Fibroblast of villous mesenchyme (primary cell): ENCODE results near the gene DMXL2. TPM values are rescaled to one million over a fixed set of nuclear protein-coding genes. Genes with fewer than 3 reads are reported as not detected.

Experiments used
- DNase-seq: peaks from one replicate; pipeline ENCODE4 v3.0.0-alpha.2; 2010; ENCODE audit warnings: low read depth
- H3K4me3 ChIP-seq: 2 replicates; pipeline ENCODE4 v1.5.1; 2011; ENCODE audit warnings: low read depth, mild to moderate bottlenecking, low read length
- total RNA-seq: library from RNA; depleted of rRNA; stranded (reverse); fragments of >200 nt; gene quantifications from 2 replicates; pipeline ENCODE4 v1.2.3, GENCODE V29; 2012
- TF ChIP-seq, protein P1 (sequence below): IDR thresholded peaks from 2 replicates; pipeline ENCODE4 v1.5.1; 2012; ENCODE audit warnings: low read depth, mild to moderate bottlenecking, low read length; ENCODE audit not compliant: insufficient read depth

Gene DMXL2
- total RNA-seq, 1 donor, result 56.1 TPM

DNA sequence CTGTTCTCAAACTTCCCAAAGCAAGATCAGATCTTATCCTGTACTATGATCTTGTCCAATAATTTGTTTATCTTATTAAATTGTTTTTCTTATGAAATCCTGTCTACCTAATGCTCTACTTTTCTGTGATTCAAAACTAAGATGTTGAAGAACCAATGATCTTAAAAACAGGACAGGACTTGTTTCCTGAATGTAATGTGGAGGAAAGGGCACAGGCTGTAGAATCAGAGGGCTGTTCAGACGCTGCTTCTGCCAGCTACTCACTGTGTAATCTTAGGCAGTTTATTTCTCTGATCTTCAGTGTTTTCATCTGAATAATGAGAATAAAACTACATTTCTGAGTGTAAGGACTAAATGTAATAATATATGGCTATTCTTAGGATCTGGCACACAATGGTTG, 20.1 kb upstream of the DMXL2 start:
- no peak overlapping the region for H3K4me3 ChIP-seq
- TF ChIP-seq, protein P1, sequence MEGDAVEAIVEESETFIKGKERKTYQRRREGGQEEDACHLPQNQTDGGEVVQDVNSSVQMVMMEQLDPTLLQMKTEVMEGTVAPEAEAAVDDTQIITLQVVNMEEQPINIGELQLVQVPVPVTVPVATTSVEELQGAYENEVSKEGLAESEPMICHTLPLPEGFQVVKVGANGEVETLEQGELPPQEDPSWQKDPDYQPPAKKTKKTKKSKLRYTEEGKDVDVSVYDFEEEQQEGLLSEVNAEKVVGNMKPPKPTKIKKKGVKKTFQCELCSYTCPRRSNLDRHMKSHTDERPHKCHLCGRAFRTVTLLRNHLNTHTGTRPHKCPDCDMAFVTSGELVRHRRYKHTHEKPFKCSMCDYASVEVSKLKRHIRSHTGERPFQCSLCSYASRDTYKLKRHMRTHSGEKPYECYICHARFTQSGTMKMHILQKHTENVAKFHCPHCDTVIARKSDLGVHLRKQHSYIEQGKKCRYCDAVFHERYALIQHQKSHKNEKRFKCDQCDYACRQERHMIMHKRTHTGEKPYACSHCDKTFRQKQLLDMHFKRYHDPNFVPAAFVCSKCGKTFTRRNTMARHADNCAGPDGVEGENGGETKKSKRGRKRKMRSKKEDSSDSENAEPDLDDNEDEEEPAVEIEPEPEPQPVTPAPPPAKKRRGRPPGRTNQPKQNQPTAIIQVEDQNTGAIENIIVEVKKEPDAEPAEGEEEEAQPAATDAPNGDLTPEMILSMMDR, result no peak
- DNase-seq, result no peak

GRCh38 chr15:51641490-51642130, 19.0 kb upstream of the DMXL2 start:
- no peak overlapping the region for H3K4me3 ChIP-seq
- TF ChIP-seq, protein P1, result no peak
- peak; percentile 21 for DNase-seq

DNA sequence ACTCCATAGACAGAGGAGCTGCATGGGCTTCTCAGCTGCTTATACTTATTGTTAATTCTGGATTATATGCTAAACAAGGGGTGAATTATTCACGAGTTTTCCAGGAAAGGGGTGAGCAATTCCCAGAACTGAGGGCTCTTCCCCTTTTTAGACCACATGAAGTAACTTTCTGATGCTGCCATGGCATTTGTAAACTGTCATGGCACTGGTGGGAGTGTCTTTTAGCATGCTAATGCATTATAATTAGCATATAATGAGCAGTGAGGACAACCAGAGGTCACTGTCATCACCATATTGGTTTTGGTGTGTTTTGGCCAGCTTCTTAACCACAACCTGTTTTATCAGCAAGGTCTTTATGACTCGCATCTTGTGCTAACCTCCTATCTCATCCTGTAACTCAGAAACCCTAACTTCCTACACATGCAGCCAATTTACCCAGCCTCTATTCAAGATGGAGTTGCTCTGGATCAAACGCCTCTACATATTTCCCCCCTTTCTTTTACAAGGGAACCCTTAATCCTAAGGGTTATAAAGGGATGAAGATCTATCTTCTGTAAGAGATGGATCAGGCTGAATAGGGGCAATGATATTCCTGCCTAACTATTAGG, 12.1 kb upstream of the DMXL2 start:
- TF ChIP-seq, protein P1, result no peak
- DNase-seq, result no peak
- no peak overlapping the region for H3K4me3 ChIP-seq

DNA sequence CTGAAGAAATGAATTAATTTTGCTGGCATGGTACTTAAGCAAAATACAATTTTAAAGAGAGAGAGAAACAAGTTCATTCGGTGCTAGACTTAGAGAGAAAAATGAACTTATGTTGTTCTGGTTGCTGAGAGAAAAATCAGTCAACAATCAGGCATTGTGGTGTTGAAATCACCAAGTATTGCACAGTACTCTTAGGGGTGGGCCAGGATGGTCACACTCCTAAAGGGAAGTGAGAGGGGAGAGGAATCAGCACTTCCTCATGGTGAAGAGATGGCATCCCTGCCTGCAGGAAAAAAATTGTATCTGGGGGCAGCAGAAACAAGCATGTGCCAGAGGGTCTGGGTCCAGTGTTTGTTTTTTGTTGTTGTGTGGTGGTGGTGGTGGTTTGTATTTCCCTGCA, 7.0 kb upstream of the DMXL2 start:
- no peak overlapping the region for H3K4me3 ChIP-seq
- TF ChIP-seq, protein P1, result no peak
- peak; percentile 46 for DNase-seq

- DNase-seq, result no peak
- H3K4me3 ChIP-seq, result no peak overlapping the region
- TF ChIP-seq, protein P1, result no peak
Measured at GRCh38 chr15:51625236-51625635, 2.7 kb upstream of the DMXL2 start.

GRCh38 chr15:51624022-51624421, 1.5 kb upstream of the DMXL2 start:
- no peak for DNase-seq
- no peak overlapping the region for H3K4me3 ChIP-seq
- TF ChIP-seq, protein P1, result no peak
